Neural cell (in vitro differentiated cells): Measurements from ENCODE around the gene OR5AL1.

Experiments used
- CTCF ChIP-seq: fragments of 450-650 bp; IDR thresholded peaks from 2 replicates; pipeline ENCODE4 v1.5.1; 2014; ENCODE audit warnings: antibody characterized with exemption, mild to moderate bottlenecking, moderate library complexity; ENCODE audit not compliant: poor library complexity, severe bottlenecking
- EP300 ChIP-seq: fragments of 450-650 bp; conservative IDR thresholded peaks from 2 replicates; pipeline ENCODE4 v1.6.1; 2014; ENCODE audit warnings: antibody characterized with exemption, mild to moderate bottlenecking, moderate library complexity; ENCODE audit not compliant: poor library complexity, severe bottlenecking
- EZH2 ChIP-seq: fragments of 200-600, 300-800 bp; shearing (Covaris generic), sonication (generic); IDR thresholded peaks from 2 replicates; pipeline ENCODE4 v1.6.1; 2014; ENCODE audit warnings: antibody characterized with exemption, low read length, borderline replicate concordance, mild to moderate bottlenecking; ENCODE audit not compliant: insufficient read depth, poor library complexity, severe bottlenecking
- POLR2AphosphoS5 ChIP-seq: IDR thresholded peaks from 2 replicates; pipeline ENCODE4 v1.6.1; 2012
- SMC3 ChIP-seq: fragments of 450-650 bp; conservative IDR thresholded peaks from 2 replicates; pipeline ENCODE4 v1.6.1; 2014; ENCODE audit warnings: antibody characterized with exemption, mild to moderate bottlenecking, moderate library complexity; ENCODE audit not compliant: poor library complexity
- TAF1 ChIP-seq: IDR thresholded peaks from 2 replicates; pipeline ENCODE4 v1.6.1; 2012; ENCODE audit warnings: low read depth
- TF ChIP-seq, protein P1 (sequence below): IDR thresholded peaks from 2 replicates; pipeline ENCODE4 v1.6.1; 2012; ENCODE audit warnings: borderline replicate concordance

DNA sequence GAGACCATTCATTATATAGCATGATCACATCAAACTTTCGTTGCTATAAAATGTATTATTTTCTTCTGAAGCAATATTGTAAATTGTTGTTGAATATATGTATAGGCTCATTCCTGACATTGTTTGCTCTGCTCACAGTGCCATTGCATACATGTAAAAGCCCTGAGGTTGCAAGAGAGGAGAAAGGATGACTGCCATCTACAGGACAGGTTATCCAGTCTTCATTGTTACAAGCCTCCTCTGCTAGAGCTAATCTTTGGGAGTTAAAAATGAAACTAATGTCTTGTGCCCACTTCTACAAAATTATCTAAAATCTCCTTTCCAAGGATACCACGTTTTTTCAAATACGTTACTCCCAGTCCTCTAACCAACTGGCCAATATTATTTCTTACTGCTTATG lies 16.4 kb upstream of the OR5AL1 start:
- no peak for TF ChIP-seq POLR2AphosphoS5
- no peak for TF ChIP-seq CTCF
- TF ChIP-seq, protein P1, sequence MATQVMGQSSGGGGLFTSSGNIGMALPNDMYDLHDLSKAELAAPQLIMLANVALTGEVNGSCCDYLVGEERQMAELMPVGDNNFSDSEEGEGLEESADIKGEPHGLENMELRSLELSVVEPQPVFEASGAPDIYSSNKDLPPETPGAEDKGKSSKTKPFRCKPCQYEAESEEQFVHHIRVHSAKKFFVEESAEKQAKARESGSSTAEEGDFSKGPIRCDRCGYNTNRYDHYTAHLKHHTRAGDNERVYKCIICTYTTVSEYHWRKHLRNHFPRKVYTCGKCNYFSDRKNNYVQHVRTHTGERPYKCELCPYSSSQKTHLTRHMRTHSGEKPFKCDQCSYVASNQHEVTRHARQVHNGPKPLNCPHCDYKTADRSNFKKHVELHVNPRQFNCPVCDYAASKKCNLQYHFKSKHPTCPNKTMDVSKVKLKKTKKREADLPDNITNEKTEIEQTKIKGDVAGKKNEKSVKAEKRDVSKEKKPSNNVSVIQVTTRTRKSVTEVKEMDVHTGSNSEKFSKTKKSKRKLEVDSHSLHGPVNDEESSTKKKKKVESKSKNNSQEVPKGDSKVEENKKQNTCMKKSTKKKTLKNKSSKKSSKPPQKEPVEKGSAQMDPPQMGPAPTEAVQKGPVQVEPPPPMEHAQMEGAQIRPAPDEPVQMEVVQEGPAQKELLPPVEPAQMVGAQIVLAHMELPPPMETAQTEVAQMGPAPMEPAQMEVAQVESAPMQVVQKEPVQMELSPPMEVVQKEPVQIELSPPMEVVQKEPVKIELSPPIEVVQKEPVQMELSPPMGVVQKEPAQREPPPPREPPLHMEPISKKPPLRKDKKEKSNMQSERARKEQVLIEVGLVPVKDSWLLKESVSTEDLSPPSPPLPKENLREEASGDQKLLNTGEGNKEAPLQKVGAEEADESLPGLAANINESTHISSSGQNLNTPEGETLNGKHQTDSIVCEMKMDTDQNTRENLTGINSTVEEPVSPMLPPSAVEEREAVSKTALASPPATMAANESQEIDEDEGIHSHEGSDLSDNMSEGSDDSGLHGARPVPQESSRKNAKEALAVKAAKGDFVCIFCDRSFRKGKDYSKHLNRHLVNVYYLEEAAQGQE = no peak
- no peak for TF ChIP-seq SMC3
- no peak for TF ChIP-seq EZH2
- no peak for TF ChIP-seq EP300
- no peak for TF ChIP-seq TAF1
